GM18505 (cell line): ENCODE results near the gene IFITM2.
"Not testable (repeated sequence)": the region's sequence is repeated elsewhere in the genome, so short reads cannot be mapped to it uniquely, and the experiment has no call there.

Experiments
- ATAC-seq: cut with Tn5 transposase; IDR thresholded peaks from one replicate; pipeline ENCODE4 v1.9.1; 2021; ENCODE audit not compliant: unreplicated experiment
- POLR2A ChIP-seq: IDR thresholded peaks from 4 replicates; pipeline ENCODE4 v1.6.1; 2011; ENCODE audit warnings: borderline replicate concordance; ENCODE audit not compliant: insufficient read depth, insufficient read length; ENCODE audit errors: extremely low read depth

Gene IFITM2

GRCh38 chr11:304061-304506 is 3.5 kb upstream of the IFITM2 start:
- ATAC-seq: no peak

GRCh38 chr11:304915-305843 is 2.4 kb upstream of the IFITM2 start:
- no peak for ATAC-seq
- TF ChIP-seq POLR2A: no peak

More at GRCh38 chr11:304061-304506, 3.5 kb upstream of the IFITM2 start:
- no peak for TF ChIP-seq POLR2A

GRCh38 chr11:305844-306211 is 1.8 kb upstream of the IFITM2 start:
- no peak for TF ChIP-seq POLR2A
- ATAC-seq: no peak

- TF ChIP-seq POLR2A: no peak
- no peak for ATAC-seq
Observed at GRCh38 chr11:306645-307371, 808 bp upstream of the IFITM2 start.

GRCh38 chr11:308740-309665 is 1.4 kb downstream of the IFITM2 start:
- ATAC-seq: not testable (repeated sequence)

- ATAC-seq: not testable (repeated sequence)
Observed at GRCh38 chr11:309979-310572, 2.5 kb downstream of the IFITM2 start.

GRCh38 chr11:311013-311748 is 3.6 kb downstream of the IFITM2 start:
- peak; percentile 42 for ATAC-seq

- TF ChIP-seq POLR2A: no peak
- ATAC-seq: no peak
Observed at GRCh38 chr11:312092-312816, 4.6 kb downstream of the IFITM2 start.

GRCh38 chr11:313304-313786 is 5.7 kb downstream of the IFITM2 start:
- TF ChIP-seq POLR2A: no peak
- no peak for ATAC-seq

GRCh38 chr11:313787-314553 is 6.4 kb downstream of the IFITM2 start, which contains the start of gene IFITM1:
Gene IFITM1 (plus strand): TSS chr11:314040. CDS start chr11:314171, 131 bp downstream.
- no peak for ATAC-seq
- peak; percentile 97 for TF ChIP-seq POLR2A

- ATAC-seq: not testable (repeated sequence)
Observed at GRCh38 chr11:314554-314875, 6.9 kb downstream of the IFITM2 start.
